NAMALWA (cell line): ENCODE measurements around the gene ANK3.
"Not testable (repeated sequence)": the region's sequence is repeated elsewhere in the genome, so short reads cannot be mapped to it uniquely, and the experiment has no call there.

ENCODE experiments used
- DNase-seq: peaks from one replicate; pipeline ENCODE4 v3.0.0-alpha.2; 2015; ENCODE audit warnings: low spot score

The ANK3 gene

DNA sequence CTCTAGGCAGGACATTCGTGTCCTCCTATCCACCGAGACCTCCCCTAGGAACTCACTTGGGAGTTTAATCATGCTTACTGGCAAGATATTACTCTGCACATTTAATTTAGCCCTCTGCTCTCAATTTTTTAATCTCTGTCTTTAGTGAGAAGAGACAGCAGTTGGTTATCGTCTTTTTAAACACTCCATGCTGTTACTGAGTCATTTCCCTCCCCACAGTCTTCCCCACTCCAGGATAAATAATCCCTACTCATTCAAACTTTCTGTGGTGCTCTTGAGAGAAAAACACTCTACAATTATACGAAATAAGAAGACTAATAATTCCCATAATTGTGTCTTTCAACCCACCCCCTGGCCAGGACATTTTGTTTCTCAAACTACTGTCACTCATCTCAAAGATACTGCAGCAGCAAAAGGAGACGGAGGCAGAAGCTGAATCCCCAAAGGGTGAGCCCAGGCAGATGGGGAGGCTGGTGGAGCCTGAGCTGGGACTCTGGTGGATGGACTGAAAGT, 84.2 kb downstream of the ANK3 start:
- no peak for DNase-seq

GRCh38 chr10:60304829-60305379, 84.8 kb downstream of the ANK3 start:
- no peak for DNase-seq

DNA sequence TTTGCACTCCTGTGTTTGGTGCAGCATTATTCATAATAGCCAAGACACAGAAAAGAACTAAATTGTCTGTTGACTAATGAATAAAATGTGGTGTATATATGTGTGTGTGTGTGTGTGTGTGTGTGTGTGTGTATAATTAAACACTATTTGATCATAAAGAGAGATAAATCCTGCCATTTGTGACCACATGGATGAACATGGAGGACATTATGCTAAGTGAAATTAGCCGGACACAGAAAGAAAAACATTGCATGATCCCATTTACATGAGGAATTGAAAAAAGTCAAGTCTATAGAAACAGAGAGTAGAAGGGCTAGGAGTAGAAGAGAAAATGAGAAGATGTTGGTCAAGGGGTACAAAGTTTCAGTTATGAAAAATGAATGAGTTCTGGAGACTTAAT, 85.9 kb downstream of the ANK3 start:
- DNase-seq: no peak

DNA sequence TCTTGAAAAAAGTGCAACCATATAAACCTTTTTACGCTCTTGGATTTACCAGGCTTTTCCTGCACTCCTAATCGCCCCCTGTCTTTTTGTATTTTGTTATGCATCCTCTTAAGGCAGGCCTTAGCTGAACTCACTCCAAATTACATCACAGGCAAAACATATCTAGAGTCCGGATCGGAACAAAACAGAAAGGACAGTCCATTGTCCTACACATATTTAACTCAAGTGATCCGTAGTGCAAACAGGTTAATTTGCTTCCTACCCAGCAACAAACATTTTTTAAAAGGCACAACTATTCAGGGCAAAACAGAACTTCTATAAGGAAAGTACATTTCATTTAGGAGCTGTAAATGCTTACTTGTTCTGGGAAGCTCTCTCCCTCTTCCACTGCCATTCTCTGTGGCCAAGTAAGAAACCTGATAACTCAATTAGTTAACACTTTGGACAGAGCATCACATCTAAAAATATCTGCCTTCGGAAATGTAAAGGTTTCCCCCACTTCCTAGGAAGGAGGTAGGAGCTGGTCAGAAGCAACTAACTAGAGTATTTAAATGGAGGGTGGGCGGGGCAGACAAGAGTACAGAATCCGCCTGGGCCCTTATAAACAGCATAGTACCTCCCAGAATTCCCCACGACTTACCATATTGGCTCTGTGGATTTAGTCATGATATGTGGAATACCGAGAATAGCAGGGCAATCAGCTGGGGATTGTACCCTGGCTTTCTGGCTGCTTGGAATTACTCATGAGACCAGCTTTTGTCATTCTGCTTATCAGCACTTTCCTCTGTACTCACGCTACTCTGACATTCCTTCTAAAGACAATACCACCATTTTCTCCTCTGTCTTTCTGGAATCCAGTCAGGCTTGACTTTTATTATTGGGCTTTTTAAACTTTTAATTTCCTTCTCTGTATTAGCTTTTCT, 89.5 kb downstream of the ANK3 start:
- DNase-seq: no peak

DNA sequence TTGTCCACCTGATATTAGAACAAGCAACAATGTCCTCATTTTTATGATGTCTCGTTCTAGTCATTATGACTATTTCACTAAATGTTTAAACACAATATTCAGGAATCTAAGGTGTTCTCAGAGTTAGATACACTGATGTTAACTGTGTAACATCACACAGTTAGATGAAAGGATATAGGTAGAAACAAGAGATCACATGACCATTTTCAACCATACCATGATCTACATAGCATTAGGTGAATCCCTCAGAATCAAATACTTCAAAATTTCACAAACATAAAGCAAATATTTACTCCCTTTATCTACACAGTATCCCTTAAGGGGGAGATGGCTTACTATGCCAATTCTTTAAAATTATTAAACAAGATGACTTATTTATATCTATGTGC, 90.3 kb downstream of the ANK3 start:
- DNase-seq: no peak

- no peak for DNase-seq
Observed at GRCh38 chr10:60298408-60299389, 91.0 kb downstream of the ANK3 start.

GRCh38 chr10:60296073-60296472, 93.6 kb downstream of the ANK3 start:
- no peak for DNase-seq

DNA sequence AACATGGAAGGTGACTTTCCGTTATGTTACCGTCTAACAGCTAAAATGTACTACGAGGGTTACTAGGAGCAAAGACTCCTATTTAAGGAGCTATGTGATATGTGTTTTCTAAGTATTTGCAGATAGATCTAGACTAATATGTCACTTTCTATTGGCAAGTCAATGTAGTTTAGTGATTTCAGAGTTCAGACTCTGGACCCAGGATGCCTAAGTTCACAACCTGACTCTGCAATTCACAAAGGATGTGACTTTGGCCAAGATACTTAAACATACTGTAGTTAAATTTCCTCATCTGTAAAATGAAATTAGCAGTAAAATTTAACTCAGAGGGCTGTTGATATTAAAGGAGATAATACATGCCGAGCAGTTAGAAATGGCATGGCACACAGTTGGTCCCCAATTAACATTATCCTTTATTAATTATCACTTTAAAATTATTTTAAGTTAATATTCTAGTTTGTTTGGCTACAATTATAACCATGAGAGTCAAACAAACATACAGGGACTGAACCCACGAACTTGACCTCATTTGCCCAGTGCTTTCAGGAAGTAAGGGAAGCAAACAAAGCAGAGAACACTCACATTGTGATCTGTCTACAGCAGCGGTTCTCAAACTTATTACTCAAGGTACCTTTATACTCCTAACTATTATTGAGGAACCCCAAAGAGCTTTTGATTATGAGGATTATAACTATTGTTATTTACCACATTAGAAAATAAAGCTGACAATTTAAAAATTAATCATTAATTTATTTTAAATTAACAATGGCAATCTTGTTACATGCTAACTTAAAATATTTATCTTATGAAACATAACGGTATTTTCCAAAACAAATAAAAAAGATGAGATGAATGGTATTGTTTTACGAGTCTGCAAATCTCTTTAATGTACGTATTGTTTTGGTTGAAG, 94.4 kb downstream of the ANK3 start:
- no peak for DNase-seq

GRCh38 chr10:60293581-60294175, 96.0 kb downstream of the ANK3 start:
- DNase-seq: no peak

DNA sequence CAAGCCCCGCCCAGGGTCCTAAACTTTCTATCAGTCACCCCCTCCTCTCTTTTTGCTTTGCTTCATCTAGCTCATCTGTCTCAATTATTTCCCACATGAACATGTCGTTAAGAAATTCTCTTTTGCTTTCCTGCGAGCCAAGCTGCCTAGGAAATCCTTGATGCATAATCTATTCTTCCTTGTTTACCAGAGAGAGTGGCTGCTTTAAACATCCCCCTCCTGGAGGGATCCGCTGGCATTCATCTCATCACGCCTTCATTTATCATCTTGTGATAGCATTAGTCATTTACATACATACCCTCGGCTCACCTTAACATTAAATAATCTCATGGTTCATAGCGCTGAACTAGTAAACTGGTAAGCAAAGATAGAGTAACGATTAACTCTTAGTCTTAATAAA, 96.7 kb downstream of the ANK3 start:
- no peak for DNase-seq

GRCh38 chr10:60292536-60292935, 97.1 kb downstream of the ANK3 start:
- DNase-seq: not testable (repeated sequence)

DNA sequence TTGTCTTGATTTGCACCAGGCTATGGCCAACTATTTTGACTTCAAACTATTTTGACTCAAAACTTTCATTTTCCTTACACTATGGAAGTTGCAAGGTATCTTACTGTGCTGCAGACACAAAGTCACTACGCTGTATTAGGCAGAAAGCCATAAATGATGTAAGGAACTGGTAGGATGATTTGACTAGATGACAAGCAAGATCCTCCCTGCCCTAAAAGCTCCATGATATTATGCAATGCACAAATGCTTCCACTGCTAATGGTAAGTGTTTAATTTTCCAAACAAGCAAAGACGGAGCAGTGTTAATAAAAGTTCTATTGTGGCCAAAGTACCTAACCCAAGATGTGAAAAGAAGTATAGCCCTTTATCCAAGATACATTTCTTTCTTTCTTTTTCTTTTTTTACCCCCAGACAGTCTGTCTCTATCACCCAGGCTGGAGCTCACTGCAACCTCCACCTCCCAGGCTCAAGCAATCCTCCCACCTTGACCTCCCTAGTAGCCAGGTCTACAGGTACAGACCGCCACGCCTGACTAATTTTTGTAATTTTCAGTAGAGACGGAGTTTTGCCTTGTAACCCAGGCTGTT, 98.2 kb downstream of the ANK3 start:
- no peak for DNase-seq

DNA sequence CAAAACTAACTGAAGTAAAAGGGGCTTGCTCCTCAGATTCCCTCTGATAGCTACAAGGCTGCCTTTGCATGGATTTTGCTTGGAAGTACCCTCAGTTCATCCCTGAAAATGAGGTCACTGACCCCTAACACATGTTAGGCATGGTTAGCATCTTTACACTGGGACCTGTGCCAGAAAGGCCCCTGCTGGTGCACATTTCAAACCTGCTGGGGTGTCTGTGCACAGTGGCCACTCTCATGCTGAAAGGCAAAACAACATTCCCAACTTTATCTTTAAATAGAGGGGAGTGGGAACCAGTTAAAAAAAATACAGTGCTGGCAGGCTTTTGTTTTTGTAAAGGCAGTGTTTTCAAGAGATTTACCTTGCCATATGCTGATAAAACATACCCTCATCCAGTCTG, 99.1 kb downstream of the ANK3 start:
- no peak for DNase-seq

DNA sequence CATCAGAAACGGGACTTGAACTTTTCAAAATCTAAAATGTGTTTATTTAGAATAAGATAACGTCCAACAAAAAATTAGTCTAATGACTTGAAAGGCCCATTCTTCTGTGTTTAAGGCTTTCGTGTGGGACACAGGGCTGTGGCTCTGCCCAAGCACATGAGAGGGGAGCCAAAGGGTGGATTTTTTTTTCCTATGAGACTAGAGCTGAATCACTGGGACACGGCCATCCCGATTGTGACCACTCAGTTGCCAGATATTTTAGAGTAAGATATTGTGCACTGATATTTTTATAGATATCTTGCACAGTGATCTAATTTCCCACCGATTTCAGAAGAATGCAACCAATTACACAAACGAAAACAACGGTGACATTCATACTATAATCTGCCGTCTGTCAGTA, 99.9 kb downstream of the ANK3 start:
- no peak for DNase-seq

- DNase-seq: no peak
Observed at GRCh38 chr10:60288256-60288655, 101.4 kb downstream of the ANK3 start.

GRCh38 chr10:60286559-60286958, 103.1 kb downstream of the ANK3 start:
- no peak for DNase-seq

DNA sequence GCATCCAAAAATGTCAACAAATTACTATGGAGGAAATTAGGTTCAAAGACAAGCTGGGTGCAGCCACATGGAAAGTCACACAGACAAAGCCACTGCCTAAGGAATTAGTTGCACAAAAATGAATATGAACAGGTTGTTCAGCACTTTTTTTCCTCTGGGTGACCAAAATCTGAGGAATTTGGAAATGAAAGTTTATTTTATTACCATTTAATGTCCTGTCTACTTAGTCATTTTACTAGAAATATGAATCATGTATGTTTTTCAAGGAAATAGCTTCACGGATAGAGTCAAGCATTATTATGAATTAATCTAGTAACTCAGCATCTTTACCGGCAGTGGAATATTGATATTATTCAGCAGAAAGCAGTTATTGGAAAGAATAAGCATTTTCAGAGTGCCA, 106.3 kb downstream of the ANK3 start:
- DNase-seq: no peak

GRCh38 chr10:60282771-60283353, 106.8 kb downstream of the ANK3 start:
- DNase-seq: peak; percentile 16

- DNase-seq: no peak
Observed at GRCh38 chr10:60281792-60282353, 107.8 kb downstream of the ANK3 start.

DNA sequence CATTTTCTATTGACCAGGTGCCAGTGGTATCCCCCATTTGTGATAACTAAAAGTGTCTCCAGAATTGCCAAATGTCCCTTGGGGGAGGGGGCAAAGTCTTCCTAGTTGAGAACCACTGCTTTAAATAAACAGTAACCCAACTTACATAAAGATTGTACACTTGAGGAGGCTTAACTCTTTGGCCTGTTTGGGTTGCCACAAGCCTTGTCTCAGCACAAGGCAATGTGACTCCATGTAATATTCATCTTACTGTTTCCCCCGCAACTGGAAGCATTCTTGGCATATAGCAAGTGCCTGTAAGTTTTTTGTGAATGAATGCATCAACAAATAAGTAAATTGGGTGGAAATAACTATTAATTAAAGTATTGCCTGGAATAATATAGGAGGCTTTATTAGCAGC, 108.3 kb downstream of the ANK3 start:
- no peak for DNase-seq
